Upper lobe of right lung (tissue), 1 donor: ENCODE measurements around the gene GSPT2. TPM values are rescaled to one million over a fixed set of nuclear protein-coding genes. Genes with fewer than 3 reads are reported as not detected.

Experiments
- ATAC-seq: fragments of 200-7000 bp; cut with Tn5 transposase; one replicate; pipeline ENCODE4 v1.9.1; 2020; ENCODE audit warnings: mild to moderate bottlenecking, moderate library complexity
- DNase-seq: peaks from one replicate; pipeline ENCODE4 v3.0.0-alpha.2; 2020
- H3K27ac ChIP-seq: fragments of 200-600 bp; one replicate; pipeline ENCODE4 v1.8.0; 2022
- H3K27me3 ChIP-seq: fragments of 200-600 bp; one replicate; pipeline ENCODE4 v1.8.0; 2022; ENCODE audit warnings: mild to moderate bottlenecking
- H3K36me3 ChIP-seq: fragments of 200-600 bp; one replicate; pipeline ENCODE4 v1.8.0; 2022
- H3K4me1 ChIP-seq: fragments of 200-600 bp; one replicate; pipeline ENCODE4 v1.8.0; 2022
- H3K4me3 ChIP-seq: fragments of 200-600 bp; one replicate; pipeline ENCODE4 v1.8.0; 2022; ENCODE audit warnings: mild to moderate bottlenecking
- H3K9me3 ChIP-seq: fragments of 200-600 bp; one replicate; pipeline ENCODE4 v1.8.0; 2022
- intact Hi-C: fragments of 100-400 bp; cut with DNase I; formaldehyde crosslinking; loops from one replicate; pipeline ENCODE4 v1.11.0; 2022
- total RNA-seq: library from RNA; stranded (reverse); fragmentation: NEBNext Ultra II Directional; extraction: Animal tissue kit (Norgen Biotek cat#: 25700); gene quantifications from one replicate; pipeline ENCODE4 v1.2.1, GENCODE V29; 2021
- TF ChIP-seq, protein P1 (sequence below): fragments of 200-600 bp; IDR thresholded peaks from one replicate; pipeline ENCODE4 v1.8.0; 2022; ENCODE audit warnings: antibody characterized with exemption
- donor health status: DM: no; HTN: yes; CAD: no; lungs with severe emphysema.

Gene GSPT2
- total RNA-seq, 1 donor from 2014 or later, result 10.4 TPM

DNA sequence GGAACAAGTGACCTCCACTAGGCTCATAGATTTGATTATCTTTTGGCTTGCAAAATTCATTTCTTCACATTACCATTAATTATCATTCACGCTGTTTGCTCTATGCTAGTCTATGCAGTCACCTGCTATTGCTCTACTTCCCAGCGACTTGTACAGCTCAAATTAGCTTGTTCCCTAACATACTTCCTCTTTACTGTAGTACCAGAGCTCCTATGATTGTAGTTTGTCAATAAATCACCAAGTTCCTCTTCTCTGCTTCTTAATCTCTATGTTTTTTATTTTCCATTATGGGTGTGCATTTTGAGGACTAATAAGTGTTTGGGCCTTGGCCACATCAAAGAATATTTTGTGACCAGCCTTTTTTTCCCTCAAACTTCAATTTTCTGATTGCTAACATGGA, 6.2 kb upstream of the GSPT2 start:
- H3K36me3 ChIP-seq, result no peaks in the 10 kb centered on the region
- TF ChIP-seq, protein P1, sequence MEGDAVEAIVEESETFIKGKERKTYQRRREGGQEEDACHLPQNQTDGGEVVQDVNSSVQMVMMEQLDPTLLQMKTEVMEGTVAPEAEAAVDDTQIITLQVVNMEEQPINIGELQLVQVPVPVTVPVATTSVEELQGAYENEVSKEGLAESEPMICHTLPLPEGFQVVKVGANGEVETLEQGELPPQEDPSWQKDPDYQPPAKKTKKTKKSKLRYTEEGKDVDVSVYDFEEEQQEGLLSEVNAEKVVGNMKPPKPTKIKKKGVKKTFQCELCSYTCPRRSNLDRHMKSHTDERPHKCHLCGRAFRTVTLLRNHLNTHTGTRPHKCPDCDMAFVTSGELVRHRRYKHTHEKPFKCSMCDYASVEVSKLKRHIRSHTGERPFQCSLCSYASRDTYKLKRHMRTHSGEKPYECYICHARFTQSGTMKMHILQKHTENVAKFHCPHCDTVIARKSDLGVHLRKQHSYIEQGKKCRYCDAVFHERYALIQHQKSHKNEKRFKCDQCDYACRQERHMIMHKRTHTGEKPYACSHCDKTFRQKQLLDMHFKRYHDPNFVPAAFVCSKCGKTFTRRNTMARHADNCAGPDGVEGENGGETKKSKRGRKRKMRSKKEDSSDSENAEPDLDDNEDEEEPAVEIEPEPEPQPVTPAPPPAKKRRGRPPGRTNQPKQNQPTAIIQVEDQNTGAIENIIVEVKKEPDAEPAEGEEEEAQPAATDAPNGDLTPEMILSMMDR, result no peak
- no peak for DNase-seq
- no peak overlapping the region for H3K27ac ChIP-seq
- no peaks in the 10 kb centered on the region for H3K9me3 ChIP-seq
- no peaks in the 10 kb centered on the region for H3K27me3 ChIP-seq
- peak; percentile 64 for ATAC-seq
- no peaks in the 10 kb centered on the region for H3K4me1 ChIP-seq
- H3K4me3 ChIP-seq, result no peak overlapping the region
- intact Hi-C loops, result no loop called here

DNA sequence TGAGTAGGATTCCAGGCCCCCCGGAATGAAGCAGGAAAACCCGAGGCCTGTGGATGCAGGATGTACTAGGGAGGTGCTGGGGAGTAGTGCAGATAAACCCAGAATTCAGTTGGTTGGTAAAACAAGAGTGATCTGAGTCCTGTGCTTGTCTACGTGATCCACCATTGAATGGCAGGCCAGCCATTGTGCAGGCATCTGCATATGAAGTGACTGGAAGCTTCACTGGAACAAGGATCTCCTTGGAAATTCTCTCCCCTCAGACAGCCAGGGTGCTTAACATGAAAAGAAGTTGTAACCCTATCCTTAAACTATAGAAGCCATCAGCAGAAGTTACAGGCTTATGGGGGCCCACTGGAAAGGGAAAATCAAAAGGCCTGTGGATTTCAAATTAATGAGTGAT, 656 bp upstream of the GSPT2 start:
- Histone ChIP-seq H3K27ac (peak overlapping the region; percentile 74), H3K4me3 (peak overlapping the region; percentile 61), H3K36me3 (no peaks in the 10 kb centered on the region), H3K27me3 (no peaks in the 10 kb centered on the region), H3K9me3 (no peaks in the 10 kb centered on the region), H3K4me1 (no peaks in the 10 kb centered on the region)
- TF ChIP-seq, protein P1, result no peak
- no peak for DNase-seq
- intact Hi-C loops, result no loop called here
- ATAC-seq, result no peak

- no peak overlapping the region for H3K4me3 ChIP-seq
- DNase-seq, result no peak
- no peaks in the 10 kb centered on the region for H3K9me3 ChIP-seq
- intact Hi-C loops, result no loop called here
- no peak for ATAC-seq
- no peaks in the 10 kb centered on the region for H3K36me3 ChIP-seq
- H3K27me3 ChIP-seq, result no peaks in the 10 kb centered on the region
- no peaks in the 10 kb centered on the region for H3K4me1 ChIP-seq
- no peak overlapping the region for H3K27ac ChIP-seq
- TF ChIP-seq, protein P1, result no peak
Measured at GRCh38 chrX:51747671-51748070, 4.4 kb downstream of the GSPT2 start.

DNA sequence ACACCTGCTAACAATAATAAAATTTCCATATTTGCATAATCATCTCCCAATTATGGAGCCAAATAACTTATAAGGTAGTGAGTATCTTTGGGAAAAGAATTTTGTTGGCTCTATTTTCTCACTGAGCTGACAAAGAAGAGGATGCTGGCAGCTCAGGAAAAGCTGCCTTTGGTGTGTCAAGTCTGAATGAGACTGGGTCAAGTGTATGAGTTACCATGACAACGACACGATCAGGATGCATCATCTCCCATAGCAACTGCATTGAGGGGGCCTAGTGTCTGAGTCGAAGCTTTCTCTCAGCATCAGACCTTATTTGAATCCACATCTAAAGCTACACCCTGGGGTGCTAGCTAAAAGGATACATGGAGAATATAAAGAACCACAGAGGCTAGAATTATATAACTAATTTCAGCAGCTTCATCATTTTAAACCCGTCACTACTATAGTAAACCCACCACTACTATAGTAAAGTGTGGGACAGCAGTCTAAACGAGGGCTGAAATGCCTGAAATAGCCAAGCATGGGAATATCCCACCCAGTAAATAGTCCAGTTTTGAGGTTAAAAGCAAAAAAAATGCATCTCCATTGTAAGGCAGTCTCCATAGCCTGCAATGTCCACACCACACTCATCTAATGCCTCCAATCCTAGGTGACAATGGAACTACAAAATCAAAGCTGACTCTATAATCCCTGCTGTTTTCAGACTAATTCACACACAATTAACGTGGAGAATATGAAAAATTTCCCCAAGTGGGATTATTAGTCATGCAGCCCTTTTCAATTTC, 16.0 kb downstream of the GSPT2 start:
- DNase-seq (no peak), ATAC-seq (no peak)
- Histone ChIP-seq H3K4me3 (no peak overlapping the region), H3K9me3 (no peaks in the 10 kb centered on the region), H3K27me3 (no peaks in the 10 kb centered on the region), H3K27ac (no peak overlapping the region), H3K36me3 (no peaks in the 10 kb centered on the region), H3K4me1 (no peaks in the 10 kb centered on the region)
- TF ChIP-seq, protein P1, result no peak
- intact Hi-C loops, result no loop called here

DNA sequence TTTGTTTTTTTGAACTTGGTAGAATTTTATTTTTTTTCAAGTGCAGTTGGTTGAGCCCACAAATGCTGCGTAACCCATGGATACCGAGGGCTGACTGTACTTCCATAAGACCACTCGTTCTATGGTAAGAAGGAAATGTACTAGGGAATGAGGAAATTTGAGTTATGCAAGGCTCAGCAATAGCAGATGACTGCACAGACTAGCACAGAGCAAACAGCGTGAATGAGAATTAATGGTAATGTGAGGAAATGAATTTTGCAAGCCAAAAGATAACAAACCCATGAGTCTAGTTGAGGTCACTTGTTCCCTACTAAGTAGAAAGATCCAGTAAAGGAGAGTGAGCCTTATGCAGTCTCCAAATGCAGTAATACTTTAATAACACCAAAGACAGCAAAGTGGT, 17.4 kb downstream of the GSPT2 start:
- no peaks in the 10 kb centered on the region for H3K27me3 ChIP-seq
- TF ChIP-seq, protein P1, result no peak
- no peaks in the 10 kb centered on the region for H3K36me3 ChIP-seq
- intact Hi-C loops, result no loop called here
- H3K9me3 ChIP-seq, result no peaks in the 10 kb centered on the region
- H3K4me1 ChIP-seq, result no peaks in the 10 kb centered on the region
- H3K27ac ChIP-seq, result no peak overlapping the region
- peak; percentile 62 for ATAC-seq
- no peak for DNase-seq
- H3K4me3 ChIP-seq, result no peak overlapping the region
